Large intestine (tissue), 3 donors: Measurements from ENCODE around the gene YTHDF1. TPM values are rescaled to one million over a fixed set of nuclear protein-coding genes. Genes with fewer than 3 reads are reported as not detected.

Experiments used
- DNase-seq, 2 donors: peaks; one replicate each; pipeline versions ENCODE4 v3.0.0 to v3.0.0-alpha.2; 2013
- H3K27ac ChIP-seq: one replicate; pipeline ENCODE4 v1.5.1; 2013; ENCODE audit warnings: low read length
- H3K27me3 ChIP-seq: 2 replicates; pipeline ENCODE4 v1.6.1; 2013; ENCODE audit warnings: low read length; ENCODE audit not compliant: control insufficient read depth, insufficient read depth
- H3K36me3 ChIP-seq: 2 replicates; pipeline ENCODE4 v1.6.1; 2013; ENCODE audit warnings: low read length; ENCODE audit not compliant: control insufficient read depth, insufficient read depth
- H3K4me1 ChIP-seq: one replicate; pipeline ENCODE4 v1.6.1; 2013; ENCODE audit warnings: low read length; ENCODE audit not compliant: control insufficient read depth, insufficient read depth
- H3K4me3 ChIP-seq: one replicate; pipeline ENCODE4 v1.5.1; 2013; ENCODE audit warnings: low read length
- H3K9me3 ChIP-seq: one replicate; pipeline ENCODE4 v1.6.1; 2013; ENCODE audit warnings: mild to moderate bottlenecking, low read depth, low read length, moderate library complexity; ENCODE audit not compliant: control insufficient read depth
- WGBS: methylation state at CpG from one replicate; pipeline ENCODE4 v1.1.5; 2013; ENCODE audit warnings: low lambda C conversion rate; ENCODE audit not compliant: insufficient coverage; 5-methylcytosine and 5-hydroxymethylcytosine counted together
- polyA plus RNA-seq: library from polyadenylated mRNA; unstranded; fragments of 120-200 nt; gene quantifications from one replicate; pipeline ENCODE4 v1.2.1, GENCODE V29; 2013

The YTHDF1 gene
- polyA plus RNA-seq, 1 donor, result 35.4 TPM

DNA sequence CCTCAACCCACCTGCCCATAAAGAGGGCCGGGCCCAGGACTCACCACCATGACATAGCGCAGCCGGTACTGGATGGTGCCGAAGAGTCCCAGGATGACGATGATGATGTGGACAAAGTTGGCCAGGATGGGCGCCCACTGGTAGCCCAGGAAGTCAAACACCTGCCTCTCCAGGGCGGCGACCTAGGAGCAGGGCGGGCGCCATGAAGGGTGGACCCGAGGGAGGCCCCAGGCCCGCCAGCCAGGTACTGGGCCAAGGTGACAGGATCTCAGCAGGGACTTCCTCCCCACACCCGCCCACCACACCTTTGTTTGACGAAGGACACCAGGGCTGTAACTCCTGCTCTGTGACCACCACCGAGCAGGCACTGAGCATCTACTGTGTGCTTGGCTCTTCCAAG is 34.0 kb upstream of the YTHDF1 start:
- 100% methylated on average over 2 of the region's 15 CpGs for WGBS
- Histone ChIP-seq H3K9me3 (peaks cover 3% of the 10 kb centered on the region), H3K36me3 (no peaks in the 10 kb centered on the region), H3K4me3 (no peak overlapping the region), H3K27me3 (peaks cover 52% of the 10 kb centered on the region), H3K27ac (no peak overlapping the region), H3K4me1 (peaks cover 2% of the 10 kb centered on the region)
- no peak for DNase-seq

DNA sequence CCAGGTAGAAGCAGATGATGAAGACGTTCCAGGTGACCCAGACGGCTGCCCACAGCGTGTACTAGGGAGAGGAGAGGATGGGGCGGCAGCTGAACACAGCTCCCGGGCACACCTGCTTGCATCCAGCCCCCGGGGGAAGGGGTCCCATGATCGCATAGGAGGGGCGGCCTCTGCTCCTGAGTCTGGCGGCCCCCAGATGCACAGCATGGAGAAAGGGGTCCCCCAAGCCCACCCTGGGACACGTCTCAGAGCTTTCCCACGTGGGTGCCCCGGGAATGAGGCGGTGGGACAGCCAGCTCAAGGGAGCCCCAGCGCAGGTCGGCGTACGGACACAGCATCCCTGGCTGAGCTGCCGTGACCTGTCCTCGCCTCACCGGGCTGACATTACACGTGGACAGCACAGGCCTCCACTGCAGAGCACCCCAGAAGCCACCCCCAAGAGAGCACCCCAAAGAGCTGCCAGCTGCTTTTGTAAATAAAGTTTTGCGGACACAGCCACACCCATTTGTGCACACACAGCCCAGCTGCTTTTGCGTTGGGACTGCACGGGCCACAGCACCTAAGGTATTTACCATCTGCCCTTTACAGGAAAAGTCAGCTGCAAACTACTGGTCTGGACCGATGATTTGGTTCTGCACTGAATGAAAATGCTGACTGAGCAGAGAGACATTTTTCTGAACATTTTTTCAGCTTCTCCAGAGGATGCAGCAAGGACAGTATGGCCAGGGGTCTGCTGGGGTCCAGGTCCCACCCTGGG is 33.1 kb upstream of the YTHDF1 start:
- DNase-seq, result no peak
- Histone ChIP-seq H3K4me3 (no peak overlapping the region), H3K36me3 (no peaks in the 10 kb centered on the region), H3K27ac (no peak overlapping the region), H3K9me3 (peaks cover 3% of the 10 kb centered on the region), H3K4me1 (no peaks in the 10 kb centered on the region), H3K27me3 (peaks cover 47% of the 10 kb centered on the region)
- WGBS, result no CpG with 5 or more reads among the region's 25 CpGs

DNA sequence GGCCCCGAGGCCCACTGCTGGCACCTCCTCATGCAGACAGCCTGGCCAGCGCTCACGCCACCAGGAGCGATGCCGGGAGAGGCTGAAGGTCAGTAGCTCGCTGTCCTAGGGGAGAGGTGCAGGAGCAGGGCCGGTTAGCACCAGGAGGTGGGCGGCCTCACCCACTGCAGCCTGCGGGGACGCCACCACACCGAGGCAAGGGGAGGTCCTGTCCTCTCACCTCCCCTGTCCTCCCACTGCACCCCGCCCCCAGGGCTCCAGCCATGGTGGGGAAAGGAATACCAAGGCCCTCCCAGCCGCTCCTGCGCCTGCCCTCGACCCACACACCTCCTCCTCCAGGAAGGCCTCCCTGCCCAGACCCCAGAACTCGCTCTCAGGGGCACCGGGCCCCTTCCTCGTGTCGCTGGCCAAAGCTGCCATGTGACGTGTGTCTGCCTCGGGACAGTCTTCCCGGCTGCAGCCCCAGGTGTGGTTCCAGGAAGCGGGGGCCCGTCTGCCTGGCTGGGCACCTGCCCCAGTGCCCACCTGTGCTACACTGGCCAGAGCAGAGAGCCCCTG is 31.8 kb upstream of the YTHDF1 start:
- no CpG with 5 or more reads among the region's 24 CpGs for WGBS
- Histone ChIP-seq H3K4me1 (no peaks in the 10 kb centered on the region), H3K4me3 (no peak overlapping the region), H3K36me3 (no peaks in the 10 kb centered on the region), H3K9me3 (peaks cover 3% of the 10 kb centered on the region), H3K27ac (no peak overlapping the region), H3K27me3 (peaks cover 39% of the 10 kb centered on the region)
- DNase-seq, result no peak

DNA sequence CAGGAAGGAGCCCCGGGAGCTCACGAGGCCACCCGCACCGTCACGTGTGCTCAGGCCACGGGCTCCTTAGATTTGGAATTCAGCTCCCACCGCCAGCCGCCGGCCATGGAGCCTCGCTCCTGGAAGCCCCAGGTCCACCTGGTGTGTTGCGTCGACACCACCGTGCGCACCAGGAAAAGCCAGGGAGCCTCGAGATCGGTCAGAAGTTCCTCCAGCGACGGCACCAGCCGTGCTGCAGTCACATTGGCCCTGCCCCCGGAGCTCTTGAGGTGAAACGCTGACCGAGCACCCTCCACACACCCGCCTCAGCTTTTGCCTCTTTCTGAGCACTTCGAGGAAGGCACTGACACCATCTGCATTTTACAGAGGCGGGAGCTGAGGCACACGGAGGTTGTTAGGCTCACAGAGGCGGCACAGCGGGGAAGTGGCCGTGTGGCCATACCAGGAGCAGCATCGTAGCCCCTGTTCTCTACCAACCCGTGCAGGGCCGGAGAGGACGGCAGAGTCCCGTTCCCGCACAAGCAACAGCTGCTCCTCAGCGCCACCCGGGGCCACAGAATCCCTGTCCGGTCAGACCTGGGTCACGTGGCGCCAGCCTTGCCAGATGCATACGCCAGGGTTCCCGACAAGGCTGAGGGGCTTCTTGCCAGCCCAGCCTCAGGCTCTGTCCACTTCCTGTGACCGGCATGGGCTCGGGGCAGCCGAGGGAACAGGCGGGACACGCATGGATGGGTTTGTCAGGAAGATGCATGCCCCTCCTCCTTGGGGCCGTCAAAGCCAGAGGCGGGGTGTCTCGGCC is 30.8 kb upstream of the YTHDF1 start:
- H3K4me3 ChIP-seq, result no peak overlapping the region
- no CpG with 5 or more reads among the region's 50 CpGs for WGBS
- H3K27ac ChIP-seq, result no peak overlapping the region
- H3K36me3 ChIP-seq, result no peaks in the 10 kb centered on the region
- no peak for DNase-seq
- peaks cover 28% of the 10 kb centered on the region for H3K27me3 ChIP-seq
- peaks cover 3% of the 10 kb centered on the region for H3K9me3 ChIP-seq
- H3K4me1 ChIP-seq, result no peaks in the 10 kb centered on the region

DNA sequence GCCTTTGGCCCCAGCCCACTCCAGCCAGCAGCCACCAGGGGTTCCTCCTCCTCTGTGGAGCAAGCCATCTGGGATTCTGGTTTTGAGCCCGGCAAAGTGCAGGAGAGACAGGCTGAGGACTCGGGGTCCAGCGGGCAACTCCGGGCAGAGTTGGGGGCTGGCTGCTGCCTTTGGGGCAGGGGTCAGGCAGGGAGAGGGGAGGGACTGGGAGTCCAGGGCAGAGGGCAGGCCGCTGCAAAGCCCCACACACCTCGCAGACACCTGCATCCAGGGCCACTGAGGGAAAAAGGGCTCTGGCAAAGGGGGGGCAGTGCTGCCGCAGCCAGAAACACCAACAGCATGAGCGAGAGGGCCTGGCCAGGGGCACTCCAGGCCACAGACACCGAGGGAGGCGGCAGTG is 28.5 kb upstream of the YTHDF1 start:
- Histone ChIP-seq H3K4me3 (no peak overlapping the region), H3K9me3 (no peaks in the 10 kb centered on the region), H3K27ac (no peak overlapping the region), H3K27me3 (peaks cover 27% of the 10 kb centered on the region), H3K4me1 (no peaks in the 10 kb centered on the region), H3K36me3 (no peaks in the 10 kb centered on the region)
- WGBS, result no CpG with 5 or more reads among the region's 10 CpGs
- DNase-seq, result no peak

DNA sequence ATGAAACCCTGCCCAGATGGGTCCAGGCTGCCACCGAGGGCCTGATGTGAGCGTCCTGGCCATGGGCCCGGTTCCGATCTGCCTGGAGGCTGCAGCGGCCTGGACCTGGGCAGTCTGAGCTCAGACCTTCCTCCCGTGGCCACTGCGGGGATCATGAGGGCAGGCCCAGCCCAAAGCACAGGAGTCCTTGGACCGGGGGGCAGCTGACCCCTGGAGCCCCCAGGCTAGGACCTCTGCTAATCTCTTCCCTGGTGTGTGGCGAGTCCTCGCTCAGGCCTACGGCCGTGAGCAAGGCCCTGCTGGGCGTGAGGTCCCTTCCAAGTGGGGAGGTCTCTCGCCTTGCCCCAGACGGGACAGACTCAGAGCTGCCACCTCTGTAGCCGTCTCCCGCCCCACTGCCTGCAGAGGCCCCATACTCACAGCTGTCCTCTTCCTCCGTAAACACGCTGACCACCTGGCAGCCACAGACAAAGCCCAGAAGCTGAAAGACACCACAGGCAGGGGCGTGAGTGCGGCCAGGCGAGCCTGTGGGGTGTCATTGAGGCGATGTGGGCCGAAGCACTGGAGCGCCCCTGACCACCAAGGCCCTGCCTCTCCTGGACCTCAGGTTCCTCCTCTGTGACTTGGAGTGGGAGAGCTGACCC is 27.8 kb upstream of the YTHDF1 start:
- H3K4me3 ChIP-seq, result no peak overlapping the region
- H3K36me3 ChIP-seq, result no peaks in the 10 kb centered on the region
- H3K27me3 ChIP-seq, result peaks cover 26% of the 10 kb centered on the region
- no peak overlapping the region for H3K27ac ChIP-seq
- H3K4me1 ChIP-seq, result no peaks in the 10 kb centered on the region
- DNase-seq, result no peak
- no peaks in the 10 kb centered on the region for H3K9me3 ChIP-seq
- WGBS, result no CpG with 5 or more reads among the region's 25 CpGs

DNA sequence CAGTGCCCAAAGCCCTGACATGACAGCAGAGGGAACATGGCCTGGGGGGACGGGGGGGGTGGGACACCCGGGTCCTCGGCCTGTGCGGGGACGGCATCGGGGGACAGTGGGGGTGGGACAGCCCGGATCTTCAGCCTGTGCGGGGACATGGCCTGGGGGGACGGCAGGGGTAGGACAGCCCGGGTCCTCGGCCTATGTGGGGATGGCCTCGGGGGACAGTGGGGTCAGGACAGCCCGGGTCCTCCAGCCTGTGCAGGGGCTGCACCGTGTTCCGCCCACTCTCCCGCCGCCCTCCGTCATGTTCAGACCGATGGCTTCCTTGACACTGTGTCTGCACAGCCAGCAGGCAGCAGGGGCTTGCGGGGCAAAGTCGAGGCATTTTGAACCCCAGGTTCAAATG is 26.8 kb upstream of the YTHDF1 start:
- no CpG with 5 or more reads among the region's 21 CpGs for WGBS
- Histone ChIP-seq H3K36me3 (no peaks in the 10 kb centered on the region), H3K27ac (no peak overlapping the region), H3K4me3 (no peak overlapping the region), H3K4me1 (no peaks in the 10 kb centered on the region), H3K27me3 (peaks cover 16% of the 10 kb centered on the region), H3K9me3 (no peaks in the 10 kb centered on the region)
- DNase-seq, result no peak

DNA sequence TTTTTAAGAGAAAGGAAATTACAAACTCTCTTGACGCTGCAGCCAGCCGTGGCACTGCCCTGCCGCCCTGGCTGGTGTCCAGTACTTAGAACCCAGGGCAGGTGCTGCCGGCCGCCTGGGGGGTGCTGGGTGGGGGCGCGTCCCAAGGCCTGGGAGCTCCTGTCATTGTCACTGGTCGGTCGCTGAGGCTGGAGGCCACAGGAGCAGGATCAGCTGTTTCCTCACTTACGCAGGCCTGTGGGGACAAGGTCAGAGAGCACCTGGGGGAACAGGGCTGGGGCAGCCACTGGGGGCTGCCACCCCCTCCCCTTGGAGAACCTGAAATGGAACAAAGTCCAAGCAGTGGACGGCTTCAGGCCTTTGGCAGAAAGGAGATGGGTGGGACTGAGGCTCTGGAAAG is 25.3 kb upstream of the YTHDF1 start:
- Histone ChIP-seq H3K9me3 (no peaks in the 10 kb centered on the region), H3K4me3 (no peak overlapping the region), H3K27ac (no peak overlapping the region), H3K4me1 (no peaks in the 10 kb centered on the region), H3K36me3 (no peaks in the 10 kb centered on the region), H3K27me3 (peaks cover 2% of the 10 kb centered on the region)
- no peak for DNase-seq
- WGBS, result no CpG with 5 or more reads among the region's 11 CpGs

DNA sequence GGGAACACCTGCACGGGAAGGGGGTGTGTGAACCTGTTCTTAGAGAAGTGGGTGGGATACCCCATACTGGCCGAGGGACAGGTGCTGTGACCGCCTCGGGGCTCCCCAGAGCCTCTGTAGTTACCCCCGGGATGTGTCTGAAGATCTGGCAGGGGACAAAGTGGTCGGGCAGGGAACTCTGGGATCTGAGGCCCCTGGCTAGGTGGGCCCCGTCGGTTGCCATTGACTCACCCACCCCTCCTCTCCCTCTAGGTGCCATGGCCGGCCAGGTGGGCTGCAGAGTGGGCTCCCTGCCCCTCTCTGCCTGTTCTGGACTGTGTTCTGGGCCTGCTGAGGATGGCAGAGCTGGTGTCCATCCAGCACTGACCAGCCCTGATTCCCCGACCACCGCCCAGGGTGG is 24.1 kb upstream of the YTHDF1 start:
- Histone ChIP-seq H3K36me3 (no peaks in the 10 kb centered on the region), H3K27me3 (no peaks in the 10 kb centered on the region), H3K27ac (no peak overlapping the region), H3K4me1 (peaks cover 8% of the 10 kb centered on the region), H3K4me3 (no peak overlapping the region), H3K9me3 (no peaks in the 10 kb centered on the region)
- no peak for DNase-seq
- WGBS, result no CpG with 5 or more reads among the region's 11 CpGs

DNA sequence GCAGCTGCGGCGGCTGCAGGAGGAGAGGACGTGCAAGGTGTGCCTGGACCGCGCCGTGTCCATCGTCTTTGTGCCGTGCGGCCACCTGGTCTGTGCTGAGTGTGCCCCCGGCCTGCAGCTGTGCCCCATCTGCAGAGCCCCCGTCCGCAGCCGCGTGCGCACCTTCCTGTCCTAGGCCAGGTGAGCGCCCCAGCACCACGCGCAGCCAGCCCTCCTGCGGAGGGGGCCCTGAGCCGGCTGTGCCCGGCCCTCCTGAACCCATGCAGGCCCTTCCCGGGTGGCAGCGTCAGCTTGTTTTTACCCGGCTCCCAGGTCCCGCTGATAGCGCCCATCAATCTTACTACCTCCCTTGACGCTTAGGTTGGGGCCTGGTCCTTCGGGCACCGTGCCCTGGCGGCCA is 23.5 kb upstream of the YTHDF1 start:
- Histone ChIP-seq H3K9me3 (no peaks in the 10 kb centered on the region), H3K27me3 (peaks cover 2% of the 10 kb centered on the region), H3K27ac (no peak overlapping the region), H3K36me3 (no peaks in the 10 kb centered on the region), H3K4me3 (no peak overlapping the region), H3K4me1 (peaks cover 8% of the 10 kb centered on the region)
- no peak for DNase-seq
- WGBS, result no CpG with 5 or more reads among the region's 30 CpGs
